HG03135 (cell line): Measurements from ENCODE around the gene GRM5.
"Not testable (repeated sequence)": the region's sequence is repeated elsewhere in the genome, so short reads cannot be mapped to it uniquely, and the experiment has no call there.

ENCODE experiments used
- ATAC-seq: cut with Tn5 transposase; IDR thresholded peaks from one replicate; pipeline ENCODE4 v1.9.1; 2021; ENCODE audit warnings: mild to moderate bottlenecking, moderate library complexity; ENCODE audit not compliant: unreplicated experiment

GRM5 gene

DNA sequence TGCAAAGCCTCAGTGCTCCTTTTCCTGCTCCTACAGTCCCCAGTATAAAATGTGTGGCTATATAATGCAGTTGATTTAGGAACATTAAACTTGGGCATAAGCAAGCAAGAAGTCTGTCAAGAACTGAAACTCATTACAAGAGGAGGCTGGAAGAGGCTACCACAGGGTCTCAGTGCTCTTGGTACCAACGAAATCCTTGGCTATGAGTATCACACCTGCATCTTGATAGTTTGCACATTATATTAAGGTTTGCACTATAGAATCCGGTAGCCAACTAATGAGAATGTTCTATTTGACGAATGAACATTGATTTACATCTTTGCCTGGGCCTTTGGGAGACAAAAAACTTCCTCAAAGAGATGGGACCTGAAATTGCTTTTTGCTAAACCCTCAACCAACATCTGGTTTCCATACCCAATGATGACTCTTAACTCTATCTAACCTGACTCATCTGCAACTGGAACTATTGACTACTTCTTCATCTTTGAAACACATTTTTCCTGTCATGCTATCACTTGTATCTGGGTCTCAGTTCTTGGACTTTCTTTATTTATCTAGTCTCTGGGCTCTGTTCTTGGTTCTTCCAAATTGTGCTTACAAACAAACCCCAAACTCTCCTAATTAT, 521.0 kb downstream of the GRM5 start:
- ATAC-seq, result peak; percentile 21

DNA sequence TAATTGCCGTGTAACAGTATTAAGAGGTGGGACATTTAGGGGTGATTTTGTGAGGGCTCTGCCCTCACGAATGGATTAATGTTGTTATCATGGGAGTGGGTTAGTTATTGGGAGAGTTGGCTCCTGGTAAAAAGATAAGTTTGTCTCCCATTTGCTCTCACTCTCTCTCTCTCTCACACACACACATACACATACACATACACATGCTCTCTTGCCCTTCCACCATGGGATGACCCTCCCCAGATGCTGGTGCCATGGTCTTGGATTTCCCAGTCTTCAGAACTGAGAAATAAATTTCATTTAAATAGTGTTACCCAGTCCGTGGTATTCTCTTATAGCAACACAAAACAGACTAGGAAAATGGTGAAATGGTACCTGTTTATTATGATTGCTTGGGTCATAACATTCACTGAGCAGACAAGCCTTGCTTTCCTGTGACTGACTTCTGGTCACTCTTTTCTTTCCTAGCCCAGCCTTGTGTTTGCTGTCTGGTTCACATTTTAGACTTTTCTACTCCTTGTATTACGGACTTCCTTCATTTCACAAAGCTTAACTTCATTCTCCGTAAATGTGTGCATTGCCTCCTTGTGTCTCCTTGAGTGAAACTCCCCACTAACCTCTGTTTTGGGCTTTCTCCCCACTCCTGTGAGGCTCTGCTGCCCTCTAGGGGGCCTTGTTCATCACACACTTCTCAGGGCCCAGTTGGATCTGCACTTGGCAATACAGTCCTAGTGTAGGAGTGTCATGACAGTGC, 521.7 kb downstream of the GRM5 start:
- ATAC-seq, result peak; percentile 96

DNA sequence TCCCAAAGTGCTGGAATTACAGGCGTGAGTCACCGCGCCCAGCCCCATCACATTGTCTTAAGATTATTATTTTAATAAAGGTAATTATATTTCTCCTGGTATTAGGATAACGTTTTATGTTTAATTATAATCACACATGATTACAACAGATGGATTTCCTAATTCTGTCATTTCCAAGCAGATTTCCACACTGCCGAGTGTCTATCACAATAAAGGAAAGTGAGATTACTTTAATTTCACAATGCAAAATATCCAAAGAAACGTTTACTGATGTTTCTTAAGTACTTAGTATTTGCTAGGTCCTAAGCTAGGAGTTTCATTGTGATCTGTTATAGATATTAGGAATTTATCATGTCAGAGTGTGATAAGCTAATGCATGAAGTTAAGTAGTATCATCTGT, 524.8 kb downstream of the GRM5 start:
- ATAC-seq, result no peak

DNA sequence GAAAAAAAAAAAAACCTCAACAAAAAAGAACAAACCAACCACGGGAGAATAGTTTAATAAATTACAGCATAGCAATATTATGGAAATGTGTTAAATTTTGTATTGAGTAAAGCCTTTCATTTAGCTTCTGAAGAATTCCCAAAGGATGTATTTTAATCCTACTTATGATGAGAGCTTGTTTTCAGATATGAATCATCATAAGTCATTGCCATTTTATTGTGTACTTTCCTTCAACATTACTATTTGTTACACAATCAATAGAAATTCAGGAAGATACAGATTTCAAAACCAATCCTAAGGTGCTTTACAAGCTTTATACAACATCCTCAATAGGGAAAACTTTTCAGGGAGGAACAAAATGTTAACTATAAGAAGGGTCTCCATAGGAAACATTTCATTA, 527.7 kb downstream of the GRM5 start:
- ATAC-seq, result no peak

GRCh38 chr11:88537613-88538012, 528.2 kb downstream of the GRM5 start:
- no peak for ATAC-seq

DNA sequence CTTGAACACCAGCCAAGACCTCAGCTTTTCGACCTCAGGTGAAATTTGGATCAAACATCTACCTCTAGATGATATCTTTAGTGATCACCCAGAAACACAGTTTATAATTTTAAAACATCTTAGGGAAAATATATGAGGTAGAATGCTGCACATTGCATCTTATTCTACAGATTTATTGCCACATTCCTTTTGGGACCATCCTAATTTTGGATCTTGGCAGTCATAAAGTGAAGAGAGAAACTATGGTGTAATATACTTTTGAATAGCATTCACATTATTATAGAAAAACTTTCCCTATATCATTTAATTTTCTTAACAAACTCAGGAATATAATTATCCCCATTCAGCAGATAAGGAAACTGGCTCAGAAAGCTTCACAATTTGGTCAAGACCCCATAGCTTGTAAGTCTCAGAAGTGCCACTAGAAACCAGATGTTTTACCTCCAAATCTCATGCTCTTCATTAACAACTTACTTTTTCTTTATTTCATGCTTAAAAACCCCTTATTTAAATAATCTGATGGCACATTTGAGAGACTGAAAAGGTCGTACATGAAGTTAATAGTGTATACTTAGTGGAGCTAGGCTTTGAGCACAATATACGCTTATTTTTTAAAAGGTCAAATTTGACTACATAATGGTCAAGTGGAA, 529.0 kb downstream of the GRM5 start:
- no peak for ATAC-seq

DNA sequence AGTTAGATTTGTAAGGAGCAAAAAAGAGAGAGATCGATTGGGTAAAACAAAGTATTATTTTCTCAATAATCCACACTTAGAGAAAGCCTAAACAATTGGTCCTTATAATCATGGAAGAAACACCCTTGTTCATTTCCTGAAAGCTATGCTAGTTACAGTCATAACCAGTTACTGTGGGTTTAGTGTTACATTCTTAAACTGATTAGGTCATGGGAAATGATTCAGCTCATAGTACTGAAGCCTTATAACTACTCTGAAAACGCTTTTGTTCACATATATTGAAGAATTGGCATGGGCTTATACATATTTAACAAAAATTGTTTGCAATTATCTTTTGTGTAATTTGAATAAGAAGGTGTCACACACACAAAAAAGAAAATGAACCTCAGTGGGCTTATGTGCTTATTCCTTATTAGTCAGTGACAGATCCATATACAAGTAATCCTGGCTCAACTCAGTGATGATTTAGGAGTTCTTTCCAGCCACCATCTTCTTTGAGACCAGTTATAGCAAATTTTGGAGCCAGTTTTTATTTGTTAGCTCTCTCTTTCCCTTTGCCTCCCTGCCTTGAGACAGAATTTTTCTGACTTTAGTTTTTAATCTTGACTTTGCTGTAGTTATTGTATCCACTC, 529.8 kb downstream of the GRM5 start:
- ATAC-seq, result no peak

DNA sequence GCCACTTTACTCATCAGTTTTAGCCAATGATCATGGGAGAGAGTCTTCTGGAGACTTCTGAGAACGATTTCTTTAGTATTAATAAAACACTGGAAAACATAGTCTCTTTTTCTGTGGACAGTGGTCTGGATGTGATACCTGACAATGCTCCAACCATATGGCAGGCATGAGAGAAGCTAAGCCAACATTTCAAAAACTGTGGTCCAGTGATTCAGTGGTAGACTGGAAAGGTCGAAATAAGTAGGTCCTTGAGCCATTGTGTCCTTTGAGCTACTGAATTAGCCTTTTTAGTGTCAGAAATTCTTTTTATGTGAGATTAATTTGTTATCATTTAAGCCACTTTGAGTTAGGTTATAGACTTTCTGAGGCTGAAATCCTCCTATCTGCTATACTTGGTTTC, 530.5 kb downstream of the GRM5 start:
- no peak for ATAC-seq

- not testable (repeated sequence) for ATAC-seq
These were observed 531.1 kb downstream of the GRM5 start for GRCh38 chr11:88534706-88535105.

GRCh38 chr11:88534185-88534584, 531.6 kb downstream of the GRM5 start:
- no peak for ATAC-seq

DNA sequence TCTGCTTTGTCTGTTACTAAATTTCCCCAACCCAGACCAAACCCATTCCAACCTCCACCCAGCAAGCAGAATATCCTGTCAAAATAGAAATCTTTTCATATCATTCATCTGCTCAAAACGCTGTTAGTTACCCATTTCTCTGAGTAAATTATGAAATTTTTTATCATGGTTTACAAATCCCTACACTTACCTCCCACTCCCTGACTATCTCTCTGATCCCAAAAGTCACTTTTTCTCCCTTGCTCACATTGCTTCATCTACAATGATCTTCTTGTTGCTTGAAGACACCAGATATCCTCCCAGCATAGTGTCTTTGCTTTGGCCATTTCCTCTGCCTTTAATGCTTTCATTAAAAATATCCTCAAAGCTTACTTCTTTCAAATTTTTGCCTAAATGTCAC, 532.8 kb downstream of the GRM5 start:
- ATAC-seq, result no peak

DNA sequence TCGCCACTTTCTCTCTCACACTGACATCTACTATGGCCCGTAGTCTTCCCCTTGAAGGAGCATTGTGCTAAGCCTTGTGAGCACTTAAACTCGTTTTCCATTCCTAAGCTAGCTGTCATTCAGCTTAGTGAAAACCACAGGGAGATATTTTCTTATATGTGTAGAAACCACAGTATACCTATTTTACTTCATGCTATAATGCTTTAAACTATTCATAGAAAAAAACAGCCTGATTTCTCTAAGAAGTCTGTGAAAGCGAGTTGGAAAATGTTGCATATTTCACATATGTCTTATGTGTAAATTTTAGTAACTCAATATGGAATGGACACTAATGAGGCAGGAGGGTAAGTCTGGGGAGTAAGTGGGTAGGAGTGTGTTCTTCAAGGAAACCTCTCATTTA, 534.0 kb downstream of the GRM5 start:
- no peak for ATAC-seq

GRCh38 chr11:88529426-88529825, 536.4 kb downstream of the GRM5 start:
- no peak for ATAC-seq

GRCh38 chr11:88523386-88524071, 542.3 kb downstream of the GRM5 start:
- no peak for ATAC-seq

DNA sequence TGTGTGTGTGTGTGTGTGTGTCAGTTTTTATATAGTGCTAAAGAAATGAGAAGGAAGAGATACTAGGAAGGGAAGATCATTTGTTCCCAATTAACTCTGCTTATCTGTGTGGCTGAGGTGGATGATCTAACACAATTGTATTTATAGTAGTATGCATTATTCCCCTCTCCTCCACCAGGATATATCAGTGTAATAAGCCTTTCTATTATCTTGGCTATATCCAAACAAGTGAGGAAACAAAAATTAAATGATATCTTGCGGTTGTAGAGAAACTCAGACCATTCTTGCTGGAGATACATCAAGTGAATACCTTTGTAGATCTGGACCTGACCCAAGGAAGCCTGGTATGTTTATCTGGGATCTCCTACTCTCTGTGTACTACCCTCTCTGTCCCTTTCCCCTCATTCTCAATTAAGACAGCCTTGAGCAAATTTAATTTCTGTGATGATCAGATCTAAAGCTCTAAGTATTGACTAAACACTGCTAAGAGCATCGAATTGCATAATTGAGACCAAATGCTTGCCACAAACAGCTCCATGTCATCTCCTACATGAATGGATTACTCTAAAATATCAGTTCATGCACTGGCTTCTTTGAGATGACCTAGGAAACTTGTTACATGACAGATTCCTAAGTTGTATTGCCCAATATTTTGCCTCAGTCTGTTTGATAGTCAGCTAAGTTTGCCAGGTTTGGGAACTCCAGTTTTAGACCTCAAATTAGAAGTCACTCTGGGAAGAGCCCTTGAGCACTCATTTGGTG, 543.0 kb downstream of the GRM5 start:
- ATAC-seq, result no peak

DNA sequence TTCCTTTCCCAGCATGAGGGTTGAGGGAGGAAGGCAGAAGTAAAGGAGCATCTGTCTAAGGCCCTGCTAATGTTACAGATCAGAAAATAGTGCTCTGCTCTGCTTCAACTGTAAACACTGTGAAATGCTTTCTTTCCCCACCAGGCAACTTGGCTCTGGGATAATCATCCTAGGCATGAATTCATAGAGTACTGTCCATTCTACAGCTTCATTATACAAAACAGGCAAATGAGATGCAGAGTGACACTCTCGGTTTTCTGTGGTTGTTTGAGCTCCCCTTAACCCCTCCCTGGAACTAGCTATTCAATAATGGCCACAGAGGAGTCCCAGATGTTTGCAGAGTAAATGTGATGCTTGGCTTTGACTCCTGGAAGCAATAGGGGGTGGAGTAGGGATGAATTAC, 544.0 kb downstream of the GRM5 start:
- ATAC-seq, result no peak

- no peak for ATAC-seq
These were observed 544.4 kb downstream of the GRM5 start for GRCh38 chr11:88521399-88521798.

GRCh38 chr11:88520391-88520790, 545.4 kb downstream of the GRM5 start:
- no peak for ATAC-seq

DNA sequence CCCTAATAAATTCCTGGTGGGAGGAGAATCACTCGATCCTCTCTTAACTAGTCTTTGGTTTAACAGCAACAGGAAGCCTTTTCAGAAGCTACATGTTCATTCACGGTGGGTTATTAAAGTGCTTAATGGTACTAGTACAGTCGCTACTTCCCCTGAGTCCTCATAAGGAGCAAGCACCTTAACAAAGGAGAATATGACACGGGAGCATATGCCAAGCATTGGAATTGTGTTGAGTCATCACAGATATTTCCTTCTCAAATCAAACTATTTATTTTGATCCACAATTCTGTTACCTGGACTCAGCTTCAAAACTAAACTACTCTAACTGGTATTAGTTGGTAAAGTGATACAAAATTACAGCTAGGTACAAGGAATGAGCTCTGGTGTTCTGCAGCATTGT, 550.8 kb downstream of the GRM5 start:
- ATAC-seq, result no peak

DNA sequence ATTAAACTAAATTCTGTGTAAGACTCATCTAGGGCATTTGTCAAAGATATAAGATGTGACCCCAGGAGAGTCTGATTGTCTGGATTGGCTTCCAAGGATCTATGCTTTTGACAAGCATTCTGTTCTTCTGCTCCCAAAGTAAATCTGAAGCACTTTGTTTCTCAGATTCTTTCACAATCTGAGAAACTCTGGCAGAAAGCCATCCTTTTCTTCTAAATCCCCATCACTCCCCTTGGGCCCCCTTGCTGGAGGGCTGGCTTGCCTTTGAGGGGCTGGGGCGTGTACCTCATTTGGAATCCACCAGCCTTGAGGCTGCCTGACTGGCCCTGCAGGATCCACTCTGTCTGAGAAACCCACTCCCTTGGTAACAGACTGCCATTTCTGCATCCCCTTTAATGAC, 554.8 kb downstream of the GRM5 start:
- no peak for ATAC-seq
